ENCODE results near the gene RBCK1. TPM values are rescaled to one million over a fixed set of nuclear protein-coding genes. Genes with fewer than 3 reads are reported as not detected.

The RBCK1 gene
- total RNA-seq, 4 donors from 2014 or later = 133 to 254 (median 154) TPM

GRCh38 chr20:400454-401275, 7.4 kb upstream of the RBCK1 start:
- H3K27ac ChIP-seq = peak overlapping the region in 3 of 4 donors; percentile 28 to 79 (median 33)
- peaks cover 0 to 13% (median 0%) of the 10 kb centered on the region in 3 donors for H3K36me3 ChIP-seq
- TF ChIP-seq, protein P1, sequence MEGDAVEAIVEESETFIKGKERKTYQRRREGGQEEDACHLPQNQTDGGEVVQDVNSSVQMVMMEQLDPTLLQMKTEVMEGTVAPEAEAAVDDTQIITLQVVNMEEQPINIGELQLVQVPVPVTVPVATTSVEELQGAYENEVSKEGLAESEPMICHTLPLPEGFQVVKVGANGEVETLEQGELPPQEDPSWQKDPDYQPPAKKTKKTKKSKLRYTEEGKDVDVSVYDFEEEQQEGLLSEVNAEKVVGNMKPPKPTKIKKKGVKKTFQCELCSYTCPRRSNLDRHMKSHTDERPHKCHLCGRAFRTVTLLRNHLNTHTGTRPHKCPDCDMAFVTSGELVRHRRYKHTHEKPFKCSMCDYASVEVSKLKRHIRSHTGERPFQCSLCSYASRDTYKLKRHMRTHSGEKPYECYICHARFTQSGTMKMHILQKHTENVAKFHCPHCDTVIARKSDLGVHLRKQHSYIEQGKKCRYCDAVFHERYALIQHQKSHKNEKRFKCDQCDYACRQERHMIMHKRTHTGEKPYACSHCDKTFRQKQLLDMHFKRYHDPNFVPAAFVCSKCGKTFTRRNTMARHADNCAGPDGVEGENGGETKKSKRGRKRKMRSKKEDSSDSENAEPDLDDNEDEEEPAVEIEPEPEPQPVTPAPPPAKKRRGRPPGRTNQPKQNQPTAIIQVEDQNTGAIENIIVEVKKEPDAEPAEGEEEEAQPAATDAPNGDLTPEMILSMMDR (IDR thresholded peaks at IDR 0.05) = no peak
- TF ChIP-seq POLR2A (IDR thresholded peaks at IDR 0.05) = no peak
- H3K4me1 ChIP-seq = peaks cover 3 to 9% (median 3%) of the 10 kb centered on the region in 4 donors
- DNase-seq = no peak
- H3K27me3 ChIP-seq = no peaks in the 10 kb centered on the region
- no peak overlapping the region for H3K4me3 ChIP-seq
- H3K9me3 ChIP-seq = no peaks in the 10 kb centered on the region

DNA sequence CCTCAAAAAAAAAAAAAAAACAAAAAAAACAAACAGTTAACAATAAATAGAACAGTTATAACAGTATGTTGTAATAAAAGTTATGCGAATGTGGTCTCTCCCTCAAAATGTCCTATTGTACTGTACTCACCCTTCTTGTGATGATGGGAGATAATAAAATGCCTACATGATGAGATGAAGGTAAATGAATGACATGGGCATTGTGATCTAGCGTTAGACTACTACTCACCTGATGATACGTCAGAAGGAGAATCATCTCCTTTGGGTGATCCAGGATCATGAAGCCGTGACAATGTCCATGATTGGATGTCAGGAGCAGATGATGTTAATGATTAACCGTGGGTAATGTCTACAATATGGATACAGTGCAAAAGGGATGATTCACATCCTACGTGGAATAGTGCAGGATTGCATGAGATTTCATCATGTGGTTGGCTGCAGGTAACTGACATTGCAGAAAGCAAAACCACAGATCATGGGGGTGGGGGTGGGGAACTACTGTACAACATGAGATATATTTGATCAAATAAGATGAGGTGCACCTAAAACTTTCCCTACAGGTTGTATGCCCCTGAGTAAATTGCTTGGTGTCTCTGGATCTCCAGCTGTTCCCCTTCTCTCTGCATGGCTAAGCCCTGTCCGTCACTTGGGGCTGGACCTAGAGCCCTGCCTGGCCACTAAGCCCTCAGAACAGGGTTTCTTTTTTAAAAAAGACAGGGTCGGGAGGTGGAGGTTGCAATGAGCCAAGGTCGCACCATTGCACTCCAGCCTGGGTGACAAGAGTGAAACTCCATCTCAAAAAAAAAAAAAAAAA, 6.2 kb upstream of the RBCK1 start:
- no peak overlapping the region for H3K4me3 ChIP-seq
- H3K9me3 ChIP-seq = no peaks in the 10 kb centered on the region
- peaks cover 0 to under 1% (median 0%) of the 10 kb centered on the region in 3 donors for H3K36me3 ChIP-seq
- H3K27ac ChIP-seq = peak overlapping the region in 2 of 4 donors; percentile 64 to 84
- peaks cover 2 to 5% (median 4%) of the 10 kb centered on the region in 4 donors for H3K4me1 ChIP-seq
- no peaks in the 10 kb centered on the region for H3K27me3 ChIP-seq
- TF ChIP-seq, protein P1 (IDR thresholded peaks at IDR 0.05) = no peak
- TF ChIP-seq POLR2A (IDR thresholded peaks at IDR 0.05) = peak in 1 of 2 donors; percentile 4
- peak in 1 of 3 donors; percentile 63 for DNase-seq

GRCh38 chr20:402496-402885, 5.6 kb upstream of the RBCK1 start:
- Histone ChIP-seq H3K4me1 (peaks cover 3 to 10% (median 5%) of the 10 kb centered on the region in 4 donors), H3K27ac (peak overlapping the region in 2 of 4 donors; percentile 64 to 84), H3K4me3 (no peak overlapping the region), H3K27me3 (no peaks in the 10 kb centered on the region), H3K9me3 (no peaks in the 10 kb centered on the region), H3K36me3 (no peaks in the 10 kb centered on the region)
- TF ChIP-seq, protein P1 (IDR thresholded peaks at IDR 0.05) = no peak
- TF ChIP-seq POLR2A (IDR thresholded peaks at IDR 0.05) = no peak
- DNase-seq = no peak

DNA sequence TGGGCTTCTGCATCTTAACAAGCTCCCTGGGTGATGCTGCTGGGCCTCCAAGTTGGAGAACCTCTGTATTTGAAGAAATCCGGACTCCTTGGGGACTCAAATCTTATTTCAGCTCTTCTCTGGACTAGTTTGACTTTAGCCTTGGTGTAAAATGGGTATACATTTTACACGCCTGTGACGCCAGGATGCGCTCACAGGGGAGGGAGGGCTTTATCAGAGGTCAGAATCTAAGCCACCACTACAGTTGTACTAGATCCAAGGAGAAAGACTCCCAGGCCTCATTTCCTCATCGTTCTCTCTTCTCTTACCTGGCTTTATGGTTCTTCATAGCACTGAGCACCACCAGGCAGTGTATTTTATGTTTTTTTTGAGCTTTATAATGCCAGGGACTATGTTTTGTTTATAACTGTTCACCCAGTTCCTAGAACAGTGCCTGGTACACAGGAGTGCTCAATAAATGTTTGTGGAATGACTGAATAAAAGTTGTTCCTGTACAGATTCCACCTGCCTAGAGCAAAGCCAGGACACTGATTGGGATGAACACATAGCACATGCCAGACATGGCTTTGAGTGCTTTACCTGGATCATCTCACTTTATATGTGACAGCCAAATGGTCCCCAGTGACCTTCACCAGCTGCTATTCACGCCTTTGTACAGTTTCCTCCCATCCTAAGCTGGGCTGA, 5.1 kb upstream of the RBCK1 start:
- Histone ChIP-seq H3K4me1 (peaks cover 3 to 10% (median 5%) of the 10 kb centered on the region in 4 donors), H3K4me3 (no peak overlapping the region), H3K9me3 (no peaks in the 10 kb centered on the region), H3K36me3 (no peaks in the 10 kb centered on the region), H3K27me3 (no peaks in the 10 kb centered on the region), H3K27ac (peak overlapping the region in 1 of 4 donors; percentile 84)
- no peak for DNase-seq
- TF ChIP-seq POLR2A (IDR thresholded peaks at IDR 0.05) = no peak
- TF ChIP-seq, protein P1 (IDR thresholded peaks at IDR 0.05) = no peak

- DNase-seq = no peak
- Histone ChIP-seq H3K27ac (no peak overlapping the region), H3K9me3 (no peaks in the 10 kb centered on the region), H3K4me3 (no peak overlapping the region), H3K36me3 (no peaks in the 10 kb centered on the region), H3K27me3 (no peaks in the 10 kb centered on the region), H3K4me1 (peaks cover 3 to 10% (median 5%) of the 10 kb centered on the region in 4 donors)
- no peak for TF ChIP-seq POLR2A (IDR thresholded peaks at IDR 0.05)
- TF ChIP-seq, protein P1 (IDR thresholded peaks at IDR 0.05) = no peak
Measured at GRCh38 chr20:403582-403957, 4.5 kb upstream of the RBCK1 start.
